ENCODE data around the gene DGKB. TPM values are rescaled to one million over a fixed set of nuclear protein-coding genes. Genes with fewer than 3 reads are reported as not detected.

Gene DGKB
- total and polyA plus RNA-seq, 2 of the 8 experiments (the other 6 are each of a cell fraction or from before 2014, with no cell fraction given) = 1.9 to 2.6 TPM

DNA sequence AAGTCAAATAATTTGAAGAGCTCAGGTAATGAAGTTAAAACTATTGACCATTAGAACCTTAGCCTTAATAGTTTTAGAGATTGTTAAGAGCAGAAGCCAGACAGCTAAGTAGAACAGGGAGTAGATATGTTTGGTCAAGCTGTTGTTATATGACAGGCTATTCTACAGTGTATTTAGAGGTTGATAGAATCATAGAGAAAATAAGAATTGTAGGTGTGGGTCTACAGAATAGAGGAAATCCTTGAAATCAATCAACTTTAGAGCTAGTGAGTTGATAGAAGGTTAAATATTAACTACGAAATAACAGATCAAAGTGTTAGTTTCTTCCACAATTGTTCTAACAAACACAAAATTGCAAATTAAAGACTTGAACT, 80.1 kb downstream of the DGKB start:
- Histone ChIP-seq H3K23ac (ENCODE audit: insufficient read length) (no peak overlapping the region), H2AFZ (ENCODE audit: low read length) (no peak overlapping the region), H2BK20ac (ENCODE audit: low read length) (no peak overlapping the region), H4K5ac (ENCODE audit: insufficient read length, low read depth, low read length) (no peak overlapping the region), H2BK15ac (ENCODE audit: low read length) (no peak overlapping the region), H3K4me2 (ENCODE audit: insufficient read depth in 1 of 2, low read depth in 2 of 2, low read length in 2 of 2) (no peak overlapping the region), H2BK120ac (replicated peaks; ENCODE audit: low read depth, low read length) (no peak overlapping the region), H3K4me3 (ENCODE audit: extremely low read depth in 1 of 4, insufficient read depth in 2 of 4, low read depth in 3 of 4, low read length in 4 of 4) (no peak overlapping the region), H3K56ac (replicated peaks; ENCODE audit: insufficient read length, low read depth, low read length) (no peak overlapping the region), H2BK12ac (ENCODE audit: low read depth, low read length) (no peak overlapping the region), H3K9me3 (ENCODE audit: insufficient read depth in 2 of 2, low read depth in 1 of 2, low read length in 1 of 2) (no peaks in the 10 kb centered on the region), H2AK5ac (ENCODE audit: low read depth, low read length) (no peak overlapping the region), H3K79me2 (ENCODE audit: control insufficient read depth in 1 of 2, insufficient read depth in 2 of 2, low read length in 2 of 2) (no peaks in the 10 kb centered on the region), H3K14ac (ENCODE audit: insufficient read length) (no peak overlapping the region), H4K91ac (replicated peaks; ENCODE audit: insufficient read length, low read length) (no peak overlapping the region), H3K36me3 (ENCODE audit: control insufficient read depth in 2 of 4, insufficient read depth in 4 of 4, low read length in 3 of 4) (no peaks in the 10 kb centered on the region), H3K27me3 (replicated peaks in 1 of 4; ENCODE audit: control insufficient read depth in 3 of 4, extremely low read depth in 1 of 4, insufficient read depth in 3 of 4, low read length in 3 of 4) (no peaks in the 10 kb centered on the region), H3K23me2 (ENCODE audit: low read depth, low read length) (no peaks in the 10 kb centered on the region), H3K9ac (replicated peaks in 1 of 4; ENCODE audit: extremely low read depth in 1 of 4, low read depth in 3 of 4, low read length in 3 of 4) (no peak overlapping the region), H4K8ac (ENCODE audit: extremely low read depth, insufficient read depth, low read length) (no peak overlapping the region), H3K18ac (ENCODE audit: extremely low read depth, low read length) (no peak overlapping the region), H4K20me1 (replicated peaks in 1 of 2; ENCODE audit: control insufficient read depth in 1 of 2, insufficient read depth in 2 of 2, low read length in 2 of 2) (no peaks in the 10 kb centered on the region), H3K27ac (ENCODE audit: low read depth, low read length) (no peak overlapping the region), H3K4me1 (replicated peaks in 1 of 4; ENCODE audit: control insufficient read depth in 3 of 4, insufficient read depth in 4 of 4, low read length in 3 of 4) (no peaks in the 10 kb centered on the region), H3K4ac (replicated peaks; ENCODE audit: insufficient read length, low read depth, low read length) (no peak overlapping the region), H3K79me1 (ENCODE audit: low read depth, low read length) (no peaks in the 10 kb centered on the region), H2BK5ac (ENCODE audit: low read depth, low read length) (no peak overlapping the region)
- WGBS, 2 experiments (ENCODE audit: extremely low coverage in 1 of 2, insufficient coverage in 1 of 2, insufficient read length in 1 of 2, insufficient replicate concordance in 2 of 2, low coverage in 1 of 2, low lambda C conversion rate in 2 of 2, missing lambda C conversion rate in 1 of 2) = 100% methylated on average over 1 of the region's 1 CpG; no CpG with 5 or more reads in 1 of the 2 experiments
- TF ChIP-seq CHD1 (IDR thresholded peaks at IDR 0.05; ENCODE audit: low read depth, low read length) (no peak), BACH1 (IDR thresholded peaks at IDR 0.05; ENCODE audit: low read length) (no peak)
- CTCF ChIA-PET (ENCODE audit: partially characterized antibody) = no interaction called here
- no peak for FAIRE-seq
- POLR2A ChIA-PET (ENCODE audit: partially characterized antibody) = no interaction called here
- DNase-seq (ENCODE audit: low read depth in 1 of 2, low spot score in 2 of 2) = no peak

Measured in H1 (cell line).